Stomach (tissue), 4 donors: ENCODE data around the gene ZNF746.
"Not testable (repeated sequence)": the region's sequence is repeated elsewhere in the genome, so short reads cannot be mapped to it uniquely, and the experiment has no call there.

Experiments used
- CTCF ChIP-seq, 7 experiments: fragments of 450-650 bp in 4 of 7; fragments of 200-600 bp in 3 of 7; sonication (generic) in 3 of 7; IDR thresholded peaks; one replicate each; pipeline ENCODE4 v1.5.1; 2016 to 2019; ENCODE audit warnings: antibody characterized with exemption in 7 of 7, control low read depth in 2 of 7, mild to moderate bottlenecking in 1 of 7
- EP300 ChIP-seq: sonication (generic); formaldehyde crosslinking; IDR thresholded peaks from one replicate; pipeline ENCODE4 v1.6.1; 2017; ENCODE audit warnings: antibody characterized with exemption
- POLR2AphosphoS5 ChIP-seq, 3 donors: sonication (generic); formaldehyde crosslinking; IDR thresholded peaks; one replicate each; pipeline ENCODE4 v1.6.1; 2016; ENCODE audit warnings: antibody characterized with exemption in 3 of 3

- not testable (repeated sequence) for TF ChIP-seq CTCF (IDR thresholded peaks at IDR 0.05); POLR2AphosphoS5 (IDR thresholded peaks at IDR 0.05); EP300
Measured at GRCh38 chr7:149493975-149494374, 3.6 kb downstream of the ZNF746 start.
